Measurements from ENCODE around the gene VPS26A. TPM values are rescaled to one million over a fixed set of nuclear protein-coding genes. Genes with fewer than 3 reads are reported as not detected.

VPS26A gene
- total RNA-seq, 1 donor from 2014 or later, result 40.1 TPM

GRCh38 chr10:69142983-69143382, 19.0 kb downstream of the VPS26A start:
- Mint-ChIP-seq H3K4me3 (no peak overlapping the region), H3K4me1 (no peaks in the 10 kb centered on the region), H3K27me3 (ENCODE audit: low read depth) (no peaks in the 10 kb centered on the region), H3K27ac (no peak overlapping the region), H3K9me3 (peaks cover 5% of the 10 kb centered on the region), H3K36me3 (peaks cover 10% of the 10 kb centered on the region)
- DNase-seq (ENCODE audit: low spot score in 2 of 2, unreplicated experiment in 2 of 2), result no peak
- TF ChIP-seq CTCF (IDR thresholded peaks at IDR 0.05; ENCODE audit: unreplicated experiment), result no peak

- TF ChIP-seq CTCF (IDR thresholded peaks at IDR 0.05; ENCODE audit: unreplicated experiment), result no peak
- peaks cover 5% of the 10 kb centered on the region for H3K9me3 Mint-ChIP-seq
- peaks cover 8% of the 10 kb centered on the region for H3K36me3 Mint-ChIP-seq
- no peaks in the 10 kb centered on the region for H3K27me3 Mint-ChIP-seq (ENCODE audit: low read depth)
- DNase-seq (ENCODE audit: low spot score in 2 of 2, unreplicated experiment in 2 of 2), result no peak
- no peak overlapping the region for H3K27ac Mint-ChIP-seq
- no peaks in the 10 kb centered on the region for H3K4me1 Mint-ChIP-seq
- no peak overlapping the region for H3K4me3 Mint-ChIP-seq
Measured at GRCh38 chr10:69145329-69145728, 21.4 kb downstream of the VPS26A start.

- Mint-ChIP-seq H3K27me3 (ENCODE audit: low read depth) (no peaks in the 10 kb centered on the region), H3K27ac (no peak overlapping the region), H3K4me1 (no peaks in the 10 kb centered on the region), H3K36me3 (peaks cover 8% of the 10 kb centered on the region), H3K9me3 (peaks cover 5% of the 10 kb centered on the region), H3K4me3 (no peak overlapping the region)
- no peak for TF ChIP-seq CTCF (IDR thresholded peaks at IDR 0.05; ENCODE audit: unreplicated experiment)
- no peak for DNase-seq (ENCODE audit: low spot score in 2 of 2, unreplicated experiment in 2 of 2)
Measured at GRCh38 chr10:69145864-69146263, 21.9 kb downstream of the VPS26A start.

GRCh38 chr10:69146759-69147158, 22.8 kb downstream of the VPS26A start:
- peaks cover 5% of the 10 kb centered on the region for H3K9me3 Mint-ChIP-seq
- H3K27ac Mint-ChIP-seq, result no peak overlapping the region
- no peaks in the 10 kb centered on the region for H3K27me3 Mint-ChIP-seq (ENCODE audit: low read depth)
- H3K4me1 Mint-ChIP-seq, result no peaks in the 10 kb centered on the region
- no peak overlapping the region for H3K4me3 Mint-ChIP-seq
- no peak for TF ChIP-seq CTCF (IDR thresholded peaks at IDR 0.05; ENCODE audit: unreplicated experiment)
- no peak for DNase-seq (ENCODE audit: low spot score in 2 of 2, unreplicated experiment in 2 of 2)
- peaks cover 8% of the 10 kb centered on the region for H3K36me3 Mint-ChIP-seq

GRCh38 chr10:69151984-69152383, 28.0 kb downstream of the VPS26A start:
- no peak for TF ChIP-seq CTCF (IDR thresholded peaks at IDR 0.05; ENCODE audit: unreplicated experiment)
- Mint-ChIP-seq H3K27me3 (ENCODE audit: low read depth) (no peaks in the 10 kb centered on the region), H3K4me3 (no peak overlapping the region), H3K9me3 (no peaks in the 10 kb centered on the region), H3K36me3 (no peaks in the 10 kb centered on the region), H3K4me1 (no peaks in the 10 kb centered on the region), H3K27ac (no peak overlapping the region)
- DNase-seq (ENCODE audit: low spot score in 2 of 2, unreplicated experiment in 2 of 2), result no peak

- no peak overlapping the region for H3K27ac Mint-ChIP-seq
- no peaks in the 10 kb centered on the region for H3K4me1 Mint-ChIP-seq
- TF ChIP-seq CTCF (IDR thresholded peaks at IDR 0.05; ENCODE audit: unreplicated experiment), result no peak
- peaks cover 1% of the 10 kb centered on the region for H3K36me3 Mint-ChIP-seq
- no peak for DNase-seq (ENCODE audit: low spot score in 2 of 2, unreplicated experiment in 2 of 2)
- no peaks in the 10 kb centered on the region for H3K27me3 Mint-ChIP-seq (ENCODE audit: low read depth)
- H3K4me3 Mint-ChIP-seq, result no peak overlapping the region
- no peaks in the 10 kb centered on the region for H3K9me3 Mint-ChIP-seq
Measured at GRCh38 chr10:69153227-69153626, 29.2 kb downstream of the VPS26A start.

Measured in mesothelial cell of epicardium (in vitro differentiated cells).